GM18508 (cell line): ENCODE results near the gene PLCB3.

Experiments
- ATAC-seq: cut with Tn5 transposase; IDR thresholded peaks from one replicate; pipeline ENCODE4 v1.9.1; 2021; ENCODE audit warnings: moderate number of reproducible peaks; ENCODE audit not compliant: insufficient read depth, unreplicated experiment

Gene PLCB3

DNA sequence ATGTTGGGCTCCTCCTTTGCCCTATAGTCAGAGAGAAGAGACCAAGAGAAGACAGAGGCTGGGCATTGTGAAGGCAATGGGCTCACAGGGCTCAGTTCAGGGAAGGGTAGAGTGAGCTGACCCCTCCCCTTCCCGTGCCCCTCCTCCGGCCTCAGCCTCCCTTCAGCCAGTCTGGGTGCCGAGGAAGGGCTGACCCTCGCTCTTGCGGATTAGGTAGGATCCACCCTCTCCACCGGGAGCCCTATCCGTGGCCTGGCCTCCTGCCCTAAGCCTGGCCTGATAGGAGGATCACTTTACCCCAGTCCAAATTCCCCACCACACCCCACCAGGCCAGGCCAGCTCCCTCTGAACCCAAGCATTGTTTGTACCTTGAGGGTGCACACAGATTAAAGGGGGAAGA, 2.8 kb upstream of the PLCB3 start:
- ATAC-seq: no peak

DNA sequence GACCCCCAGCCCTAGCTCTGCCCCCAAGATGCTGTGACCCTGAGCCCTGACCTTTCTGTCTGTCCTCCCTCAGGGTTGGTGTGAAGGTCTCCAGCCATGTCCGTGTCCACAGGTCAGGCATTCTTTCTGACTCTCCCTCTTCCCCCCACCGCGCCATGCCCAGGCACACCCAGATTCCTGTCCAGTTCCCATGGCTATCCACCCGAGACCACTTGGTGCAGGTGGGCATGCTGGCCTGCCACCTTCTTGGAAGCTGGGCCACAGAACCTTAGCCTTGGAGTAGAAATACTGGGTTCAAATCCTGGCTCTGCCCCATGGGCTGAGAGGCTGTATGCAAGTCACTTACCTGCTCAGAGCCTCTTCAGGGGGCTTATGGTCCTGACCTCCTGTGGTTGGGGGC, 2.3 kb upstream of the PLCB3 start:
- ATAC-seq: no peak

GRCh38 chr11:64249563-64250414, 1.5 kb upstream of the PLCB3 start:
- ATAC-seq: no peak

DNA sequence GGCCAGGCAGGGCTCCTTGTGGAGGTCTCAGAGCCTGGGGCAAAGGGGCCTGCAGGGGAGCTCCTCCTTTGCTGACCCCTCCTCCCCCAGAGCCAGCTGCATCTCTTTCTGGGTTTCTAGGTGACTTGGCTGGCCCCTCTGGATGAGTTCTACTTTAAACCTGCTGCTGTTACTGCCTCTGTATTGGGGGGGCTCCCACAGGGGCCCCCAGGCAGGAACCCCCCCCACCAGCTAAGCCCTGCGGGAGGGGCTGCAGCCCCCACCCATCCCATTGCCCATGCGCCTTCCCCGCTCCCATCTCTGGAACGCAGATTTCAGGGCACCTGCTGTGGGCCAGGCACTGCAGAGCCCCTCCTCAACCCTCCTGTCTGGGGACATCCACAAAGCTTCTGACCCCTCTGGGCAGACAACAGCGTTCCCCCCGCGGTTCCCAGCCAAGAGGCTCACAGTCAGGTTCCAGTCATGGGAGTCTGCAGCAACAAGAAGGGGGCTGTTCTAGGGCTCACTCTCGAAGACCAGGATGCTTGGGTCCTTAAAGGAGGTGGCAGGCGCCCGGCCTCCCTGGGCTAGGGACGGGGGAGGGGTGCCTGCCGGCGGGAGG, 815 bp upstream of the PLCB3 start:
- ATAC-seq: no peak

DNA sequence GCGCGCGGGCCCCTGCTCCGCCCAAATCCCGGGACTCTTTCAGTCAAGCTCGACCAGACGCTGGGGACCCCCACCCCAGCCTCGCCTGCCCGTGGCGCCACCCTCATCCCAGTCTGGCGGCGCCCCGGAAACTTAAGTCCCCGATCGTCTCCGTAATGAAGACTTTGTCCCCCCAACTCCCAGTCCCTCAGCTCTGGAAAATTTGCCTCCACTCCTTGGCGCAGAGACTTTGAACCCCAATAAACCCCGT, 348 bp downstream of the PLCB3 start:
- ATAC-seq: no peak

DNA sequence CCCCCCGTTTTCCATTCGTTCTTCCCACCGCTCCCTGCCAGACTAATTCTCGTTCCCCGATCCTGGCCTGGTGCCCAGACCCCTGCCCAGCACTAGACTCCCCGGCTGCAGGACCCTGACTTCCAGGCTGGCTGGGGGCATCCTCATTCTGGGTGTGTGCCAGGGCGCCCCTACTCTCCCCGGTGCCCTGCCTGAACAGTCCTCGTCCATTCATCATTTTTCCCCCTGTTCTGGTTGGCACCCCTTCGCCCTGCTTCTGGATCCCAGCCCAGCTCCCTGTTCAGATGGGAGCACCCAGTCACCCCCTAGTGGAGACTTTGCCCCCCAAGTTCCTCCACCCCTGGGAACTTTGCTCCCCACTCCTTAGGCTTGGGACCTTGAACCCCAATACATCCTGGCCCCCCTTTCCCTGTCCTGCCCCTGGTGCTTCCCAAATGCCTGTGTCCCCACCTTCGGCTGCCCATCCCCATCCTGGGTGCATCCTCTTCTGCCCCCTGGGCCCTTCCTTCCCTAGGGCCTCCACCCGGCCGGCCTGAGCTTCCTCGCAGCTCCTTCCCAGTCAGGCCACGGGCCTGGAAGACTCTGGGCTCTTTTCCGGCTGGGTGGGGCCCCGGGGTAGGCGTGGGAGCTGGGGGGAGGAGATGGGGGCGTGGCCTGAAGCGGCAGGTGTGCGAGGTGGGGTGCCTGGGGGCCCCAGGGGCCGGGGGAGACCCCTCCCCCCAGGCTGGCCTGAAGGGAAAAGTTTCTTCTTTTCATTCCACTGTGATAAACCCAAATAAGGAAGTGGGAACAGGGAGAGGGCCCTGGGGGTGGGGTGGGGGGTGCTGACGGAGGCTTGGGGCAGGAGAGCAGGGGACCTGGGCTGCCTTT, 908 bp downstream of the PLCB3 start:
- ATAC-seq: no peak

- ATAC-seq: no peak
Measured at GRCh38 chr11:64253043-64253442, 1.7 kb downstream of the PLCB3 start.

- ATAC-seq: no peak
Measured at GRCh38 chr11:64253481-64253880, 2.2 kb downstream of the PLCB3 start.

GRCh38 chr11:64254326-64254725, 3.0 kb downstream of the PLCB3 start:
- ATAC-seq: no peak

DNA sequence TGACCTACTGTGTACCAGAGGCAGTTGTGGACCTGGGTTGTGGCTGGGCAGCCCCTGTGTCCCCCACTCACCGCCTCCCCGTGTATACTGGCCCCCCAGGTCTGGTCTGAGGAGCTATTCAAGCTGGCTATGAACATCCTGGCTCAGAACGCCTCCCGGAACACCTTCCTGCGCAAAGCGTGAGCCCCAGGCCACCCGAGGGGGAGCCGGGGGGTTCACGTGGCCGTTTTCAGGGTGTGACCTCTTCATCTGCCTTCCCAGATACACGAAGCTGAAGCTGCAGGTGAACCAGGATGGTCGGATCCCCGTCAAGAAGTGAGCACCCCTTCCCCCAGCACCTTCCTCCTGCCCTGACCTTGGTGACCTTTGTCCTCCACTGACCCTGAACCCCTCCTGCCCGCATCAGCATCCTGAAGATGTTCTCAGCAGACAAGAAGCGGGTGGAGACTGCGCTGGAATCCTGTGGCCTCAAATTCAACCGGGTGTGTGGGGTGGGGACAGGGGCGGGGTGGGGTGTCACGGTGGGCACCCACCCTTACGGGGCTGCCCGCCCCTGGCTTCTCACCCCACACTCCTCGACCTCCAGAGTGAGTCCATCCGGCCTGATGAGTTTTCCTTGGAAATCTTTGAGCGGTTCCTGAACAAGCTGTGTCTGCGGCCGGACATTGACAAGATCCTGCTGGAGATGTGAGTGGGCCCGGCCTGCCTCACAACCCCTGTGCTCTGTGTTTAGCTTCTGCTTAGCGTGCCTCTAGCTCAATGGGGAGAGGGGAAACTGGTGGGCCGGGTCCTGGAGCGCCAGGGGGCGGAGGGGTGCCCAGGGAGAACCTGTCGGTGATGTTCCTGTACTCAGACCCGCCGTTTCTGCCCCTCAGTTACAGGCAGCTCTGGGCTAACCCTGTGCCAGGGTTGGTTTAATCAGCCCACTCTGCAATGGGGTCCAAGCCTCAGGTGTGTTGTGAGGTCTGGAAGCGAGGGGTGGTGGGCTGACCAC, 4.1 kb downstream of the PLCB3 start:
- no peak for ATAC-seq

GRCh38 chr11:64256300-64256699, 5.0 kb downstream of the PLCB3 start:
- ATAC-seq: no peak

DNA sequence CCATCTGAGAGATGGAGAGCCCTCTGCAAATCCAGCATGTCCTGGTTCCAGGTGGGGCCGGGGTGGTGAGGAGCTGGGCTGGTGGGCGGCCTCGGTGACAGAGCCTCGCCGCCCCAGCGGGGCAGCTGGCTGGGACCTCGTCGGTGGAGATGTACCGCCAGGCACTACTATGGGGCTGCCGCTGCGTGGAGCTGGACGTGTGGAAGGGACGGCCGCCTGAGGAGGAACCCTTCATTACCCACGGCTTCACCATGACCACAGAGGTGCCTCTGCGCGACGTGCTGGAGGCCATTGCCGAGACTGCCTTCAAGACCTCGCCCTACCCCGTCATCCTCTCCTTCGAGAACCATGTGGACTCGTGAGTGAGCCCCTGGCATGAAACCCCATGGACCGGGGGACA, 7.0 kb downstream of the PLCB3 start:
- ATAC-seq: no peak

DNA sequence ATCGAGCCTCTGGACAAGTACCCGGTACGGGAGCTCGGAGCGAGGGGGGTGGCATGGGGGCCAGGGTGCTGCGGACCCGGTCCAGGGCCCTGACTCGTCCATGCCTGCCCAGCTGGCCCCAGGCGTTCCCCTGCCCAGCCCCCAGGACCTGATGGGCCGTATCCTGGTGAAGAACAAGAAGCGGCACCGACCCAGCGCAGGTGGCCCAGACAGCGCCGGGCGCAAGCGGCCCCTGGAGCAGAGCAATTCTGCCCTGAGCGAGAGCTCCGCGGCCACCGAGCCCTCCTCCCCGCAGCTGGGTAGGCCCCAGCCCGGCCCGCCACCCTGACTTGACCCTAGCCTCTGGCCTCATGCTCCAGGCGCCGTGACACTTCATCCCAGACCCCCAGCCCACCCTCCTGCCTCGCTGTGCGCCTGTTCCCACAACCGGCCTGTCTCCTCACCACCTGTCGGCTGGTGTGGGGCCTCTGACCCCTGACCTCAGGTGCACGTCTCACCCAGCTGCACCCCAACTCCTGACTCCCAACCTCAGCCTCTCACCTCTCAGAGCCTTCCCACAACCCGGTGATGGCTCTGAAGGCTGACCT, 7.7 kb downstream of the PLCB3 start:
- no peak for ATAC-seq

DNA sequence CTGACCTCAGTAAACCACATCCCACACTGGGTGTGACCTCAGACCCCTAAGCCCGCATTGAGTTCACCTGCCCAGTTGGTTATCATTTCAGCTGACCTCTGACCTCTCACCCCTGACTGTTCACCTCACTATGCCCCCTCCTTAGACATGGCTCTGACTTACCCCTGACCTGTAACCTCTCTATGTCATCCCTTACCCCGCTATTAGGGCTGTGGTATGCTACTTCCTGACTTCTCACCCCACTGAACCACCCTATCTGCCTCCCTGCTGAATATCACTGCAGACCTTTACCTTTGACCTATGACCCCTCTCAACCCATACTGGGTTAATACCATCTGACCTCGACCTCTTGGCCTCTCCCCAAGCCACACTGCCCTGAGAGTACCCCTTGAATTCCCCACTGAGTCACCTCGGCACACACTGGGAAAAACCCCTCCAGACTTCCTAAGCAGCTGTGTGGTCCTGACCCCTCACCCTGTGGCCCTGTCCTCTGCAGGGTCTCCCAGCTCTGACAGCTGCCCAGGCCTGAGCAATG, 8.3 kb downstream of the PLCB3 start:
- no peak for ATAC-seq

DNA sequence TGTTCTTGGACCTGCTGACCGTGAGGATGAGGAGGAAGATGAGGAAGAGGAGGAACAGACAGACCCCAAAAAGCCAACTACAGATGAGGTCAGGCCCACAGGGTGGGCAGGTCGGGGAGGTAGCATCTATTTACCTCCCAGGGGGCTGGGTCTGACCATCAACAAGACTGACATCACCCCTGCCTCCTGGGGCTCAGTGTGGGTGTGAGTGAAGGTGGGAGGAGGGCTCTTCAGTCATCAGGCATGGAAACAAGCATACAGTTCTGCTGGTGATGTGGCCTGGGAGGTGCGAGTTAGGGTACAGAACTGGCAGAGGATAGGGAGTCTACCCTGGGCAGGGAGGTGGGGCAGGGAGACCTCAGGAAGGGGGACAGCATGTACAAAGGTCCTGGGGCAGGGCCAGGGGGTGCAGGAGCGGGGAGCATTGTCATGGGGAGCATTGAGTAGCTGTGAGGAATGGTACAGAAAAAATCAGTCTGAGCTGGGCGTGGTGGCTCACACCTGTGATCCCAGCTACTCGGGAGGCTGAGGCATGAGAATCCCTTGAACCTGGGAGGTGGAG, 8.9 kb downstream of the PLCB3 start:
- ATAC-seq: no peak

DNA sequence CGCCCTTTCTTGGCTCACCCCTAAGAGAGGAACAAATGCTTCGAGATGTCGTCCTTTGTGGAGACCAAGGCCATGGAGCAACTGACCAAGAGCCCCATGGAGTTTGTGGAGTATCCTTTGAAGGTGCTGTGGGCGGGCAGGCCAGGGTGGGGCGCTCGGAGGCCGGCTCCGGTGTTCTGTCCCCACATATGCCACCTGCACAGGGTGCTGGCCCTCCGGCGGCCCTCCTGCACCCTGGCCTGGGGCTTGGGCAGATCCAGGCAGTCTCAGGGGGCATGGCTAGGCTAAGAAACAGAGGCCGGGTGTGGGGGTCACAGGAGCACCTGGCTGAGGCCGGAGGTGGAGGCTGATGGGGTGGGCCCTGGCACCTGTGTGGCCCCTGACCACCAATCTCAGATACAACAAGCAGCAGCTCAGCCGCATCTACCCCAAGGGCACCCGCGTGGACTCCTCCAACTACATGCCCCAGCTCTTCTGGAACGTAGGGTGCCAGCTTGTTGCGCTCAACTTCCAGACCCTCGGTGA, 10.3 kb downstream of the PLCB3 start:
- no peak for ATAC-seq

DNA sequence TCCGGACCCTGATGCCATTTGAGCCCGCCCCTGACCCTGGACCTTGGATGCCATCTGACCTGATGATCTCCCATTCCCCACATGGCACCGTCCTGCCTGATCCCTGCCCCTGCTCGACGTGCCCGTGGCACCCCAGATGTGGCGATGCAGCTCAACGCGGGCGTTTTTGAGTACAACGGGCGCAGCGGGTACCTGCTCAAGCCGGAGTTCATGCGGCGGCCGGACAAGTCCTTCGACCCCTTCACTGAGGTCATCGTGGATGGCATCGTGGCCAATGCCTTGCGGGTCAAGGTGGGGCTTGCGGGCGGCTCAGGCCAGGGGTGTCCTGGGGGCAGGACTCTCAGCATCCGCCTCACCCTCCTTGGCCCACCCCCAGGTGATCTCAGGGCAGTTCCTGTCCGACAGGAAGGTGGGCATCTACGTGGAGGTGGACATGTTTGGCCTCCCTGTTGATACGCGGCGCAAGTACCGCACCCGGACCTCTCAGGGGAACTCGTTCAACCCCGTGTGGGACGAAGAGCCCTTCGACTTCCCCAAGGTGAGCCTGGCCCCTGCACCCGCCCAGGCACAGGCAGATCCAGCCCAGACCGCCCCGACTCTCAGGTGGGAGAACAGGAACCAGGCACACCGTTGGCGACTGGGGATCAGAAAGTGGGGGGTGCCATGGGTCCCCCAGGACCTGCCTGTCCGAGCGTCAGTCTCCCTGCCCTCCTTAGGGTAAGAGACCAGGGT, 11.1 kb downstream of the PLCB3 start:
- no peak for ATAC-seq
